ENCODE results near the gene CNTN1. TPM values are rescaled to one million over a fixed set of nuclear protein-coding genes. Genes with fewer than 3 reads are reported as not detected.

The CNTN1 gene
- total and polyA plus RNA-seq, 2 of the 8 experiments (the other 6 are each of a cell fraction or from before 2014, with no cell fraction given): 7.2 to 21.8 TPM

DNA sequence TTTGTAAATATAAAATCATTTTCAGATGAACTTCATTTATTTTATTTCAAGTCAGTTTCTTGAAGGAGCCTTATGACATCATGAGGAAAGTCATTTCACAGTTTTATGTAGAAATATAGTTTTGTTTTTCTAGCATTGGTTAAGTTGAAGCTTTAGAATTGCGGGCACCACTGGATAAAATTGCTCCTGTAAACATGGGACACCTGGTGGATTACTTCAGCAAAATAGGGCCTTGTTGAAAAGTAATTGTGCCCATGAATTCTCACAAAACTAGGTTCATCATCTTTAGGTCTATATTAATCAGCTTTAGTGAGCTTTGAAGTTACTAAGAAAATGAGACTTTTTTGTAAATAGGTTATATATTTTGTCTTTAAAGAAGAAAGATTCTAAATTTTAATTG, 25.3 kb downstream of the CNTN1 start:
- Histone ChIP-seq H3K79me1 (ENCODE audit: low read depth, low read length) (no peaks in the 10 kb centered on the region), H4K20me1 (replicated peaks in 1 of 2; ENCODE audit: control insufficient read depth in 1 of 2, insufficient read depth in 2 of 2, low read length in 2 of 2) (no peaks in the 10 kb centered on the region), H4K5ac (ENCODE audit: insufficient read length, low read depth, low read length) (no peak overlapping the region), H2BK15ac (ENCODE audit: low read length) (no peak overlapping the region), H3K27me3 (replicated peaks in 1 of 4; ENCODE audit: control insufficient read depth in 3 of 4, extremely low read depth in 1 of 4, insufficient read depth in 3 of 4, low read length in 3 of 4) (peaks cover 0 to 1% (median 0%) of the 10 kb centered on the region in 4 experiments; a peak in 1 of 7 replicates), H3K79me2 (ENCODE audit: control insufficient read depth in 1 of 2, insufficient read depth in 2 of 2, low read length in 2 of 2) (no peaks in the 10 kb centered on the region), H3K4ac (replicated peaks; ENCODE audit: insufficient read length, low read depth, low read length) (no peak overlapping the region), H3K56ac (replicated peaks; ENCODE audit: insufficient read length, low read depth, low read length) (no peak overlapping the region), H2AK5ac (ENCODE audit: low read depth, low read length) (no peak overlapping the region), H2BK12ac (ENCODE audit: low read depth, low read length) (no peak overlapping the region), H3K23me2 (ENCODE audit: low read depth, low read length) (no peaks in the 10 kb centered on the region), H3K4me1 (replicated peaks in 1 of 4; ENCODE audit: control insufficient read depth in 3 of 4, insufficient read depth in 4 of 4, low read length in 3 of 4) (no peaks in the 10 kb centered on the region), H3K18ac (ENCODE audit: extremely low read depth, low read length) (no peak overlapping the region), H2BK5ac (ENCODE audit: low read depth, low read length) (no peak overlapping the region), H3K9me3 (ENCODE audit: insufficient read depth in 2 of 2, low read depth in 1 of 2, low read length in 1 of 2) (no peaks in the 10 kb centered on the region), H4K8ac (ENCODE audit: extremely low read depth, insufficient read depth, low read length) (no peak overlapping the region), H2BK120ac (replicated peaks; ENCODE audit: low read depth, low read length) (no peak overlapping the region), H2AFZ (ENCODE audit: low read length) (no peak overlapping the region), H3K27ac (ENCODE audit: low read depth, low read length) (no peak overlapping the region), H3K14ac (ENCODE audit: insufficient read length) (no peak overlapping the region), H3K4me2 (ENCODE audit: insufficient read depth in 1 of 2, low read depth in 2 of 2, low read length in 2 of 2) (no peak overlapping the region), H3K36me3 (ENCODE audit: control insufficient read depth in 2 of 4, insufficient read depth in 4 of 4, low read length in 3 of 4) (no peaks in the 10 kb centered on the region), H4K91ac (replicated peaks; ENCODE audit: insufficient read length, low read length) (no peak overlapping the region), H2BK20ac (ENCODE audit: low read length) (no peak overlapping the region), H3K9ac (replicated peaks in 1 of 4; ENCODE audit: extremely low read depth in 1 of 4, low read depth in 3 of 4, low read length in 3 of 4) (no peak overlapping the region), H3K4me3 (ENCODE audit: extremely low read depth in 1 of 4, insufficient read depth in 2 of 4, low read depth in 3 of 4, low read length in 4 of 4) (no peak overlapping the region), H3K23ac (ENCODE audit: insufficient read length) (no peak overlapping the region)
- no peak for DNase-seq (ENCODE audit: low read depth in 1 of 2, low spot score in 2 of 2)
- ChIA-PET POLR2A (ENCODE audit: partially characterized antibody) (no interaction called here), CTCF (ENCODE audit: partially characterized antibody) (interaction anchor here (0.5 to 1.2 kb wide), 2 partner anchors 91 to 271 kb away, joined by 3 read pairs; no protein-coding TSS in a partner anchor)
- no peak for TF ChIP-seq TCF12 (IDR thresholded peaks at IDR 0.05; ENCODE audit: low read depth, low read length)
- TF ChIP-seq CTBP2 (IDR thresholded peaks at IDR 0.05; ENCODE audit: borderline replicate concordance, insufficient read depth, insufficient read length, low read length): no peak
- TF ChIP-seq, protein P1, sequence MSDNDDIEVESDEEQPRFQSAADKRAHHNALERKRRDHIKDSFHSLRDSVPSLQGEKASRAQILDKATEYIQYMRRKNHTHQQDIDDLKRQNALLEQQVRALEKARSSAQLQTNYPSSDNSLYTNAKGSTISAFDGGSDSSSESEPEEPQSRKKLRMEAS (IDR thresholded peaks at IDR 0.05): no peak
- no peak for TF ChIP-seq EGR1 (IDR thresholded peaks at IDR 0.05; ENCODE audit: borderline replicate concordance, low read depth, low read length)
- no peak for TF ChIP-seq SUZ12 (IDR thresholded peaks at IDR 0.05; ENCODE audit: low read length)
- WGBS, 2 experiments (ENCODE audit: extremely low coverage in 1 of 2, insufficient coverage in 1 of 2, insufficient read length in 1 of 2, insufficient replicate concordance in 2 of 2, low coverage in 1 of 2, low lambda C conversion rate in 2 of 2, missing lambda C conversion rate in 1 of 2): 85% methylated on average over 1 of the region's 1 CpG; no CpG with 5 or more reads in 1 of the 2 experiments
- FAIRE-seq: no peak

Measured in H1 (cell line).